SK-N-SH treated with all-trans-retinoic acid at 6 μM for 48 hours (cell line): Measurements from ENCODE around the gene BUD23.

Source experiments
- ATAC-seq: fragments of 200-7000 bp; cut with Tn5 transposase; 3 replicates; pipeline ENCODE4 v1.9.1; 2020; ENCODE audit warnings: mild to moderate bottlenecking, moderate library complexity
- ARNTL ChIP-seq: fragments of 450-650 bp; formaldehyde crosslinking; IDR thresholded peaks from 2 replicates; pipeline ENCODE4 v1.5.0; 2020; ENCODE audit warnings: low read depth, mild to moderate bottlenecking, moderate library complexity, borderline replicate concordance
- BACH2 ChIP-seq: fragments of 250-450 bp; sonication (Bioruptor Pico); IDR thresholded peaks from 2 replicates; pipeline ENCODE4 v1.9.0; 2021; ENCODE audit warnings: mild to moderate bottlenecking, borderline replicate concordance
- CSDC2 ChIP-seq: fragments of 250-450 bp; sonication (Bioruptor Pico); IDR thresholded peaks from 2 replicates; pipeline ENCODE4 v1.5.0; 2020; ENCODE audit warnings: mild to moderate bottlenecking, moderate library complexity
- ESRRG ChIP-seq: fragments of 250-450 bp; sonication (Bioruptor Pico); IDR thresholded peaks from 2 replicates; pipeline ENCODE4 v1.6.1; 2021; ENCODE audit warnings: mild to moderate bottlenecking
- GLIS3 ChIP-seq: fragments of 250-450 bp; sonication (Bioruptor Pico); IDR thresholded peaks from 2 replicates; pipeline ENCODE4 v1.5.0; 2020; ENCODE audit warnings: mild to moderate bottlenecking, moderate library complexity
- ISL1 ChIP-seq: fragments of 250-450 bp; sonication (Bioruptor Pico); IDR thresholded peaks from 2 replicates; pipeline ENCODE4 v2.1.2; 2022; ENCODE audit warnings: mild to moderate bottlenecking, moderate library complexity
- OSR1 ChIP-seq: fragments of 250-450 bp; sonication (Bioruptor Pico); IDR thresholded peaks from 2 replicates; pipeline ENCODE4 v1.8.0; 2022; ENCODE audit warnings: moderate library complexity, mild to moderate bottlenecking, inconsistent platforms
- PPARA ChIP-seq: fragments of 250-450 bp; sonication (Bioruptor Pico); IDR thresholded peaks from 2 replicates; pipeline ENCODE4 v1.5.0; 2020; ENCODE audit warnings: mild to moderate bottlenecking, borderline replicate concordance
- RARB ChIP-seq: fragments of 250-450 bp; sonication (Bioruptor Pico); IDR thresholded peaks from 2 replicates; pipeline ENCODE4 v1.8.0; 2021; ENCODE audit warnings: mild to moderate bottlenecking, moderate library complexity
- SNAI2 ChIP-seq: fragments of 250-450 bp; sonication (Bioruptor Pico); IDR thresholded peaks from 2 replicates; pipeline ENCODE4 v1.5.0; 2020; ENCODE audit warnings: mild to moderate bottlenecking, moderate library complexity
- TCF4 ChIP-seq: fragments of 250-450 bp; sonication (Bioruptor Pico); IDR thresholded peaks from 2 replicates; pipeline ENCODE4 v1.8.0; 2021; ENCODE audit warnings: mild to moderate bottlenecking, moderate library complexity, borderline replicate concordance
- TOX ChIP-seq: fragments of 250-450 bp; sonication (Bioruptor Pico); IDR thresholded peaks from 2 replicates; pipeline ENCODE4 v1.8.0; 2021; ENCODE audit warnings: mild to moderate bottlenecking, moderate library complexity, borderline replicate concordance
- ZC3H10 ChIP-seq: fragments of 250-450 bp; sonication (Bioruptor Pico); IDR thresholded peaks from 2 replicates; pipeline ENCODE4 v1.5.1; 2021; ENCODE audit warnings: mild to moderate bottlenecking, moderate library complexity
- ZFP3 ChIP-seq: fragments of 250-450 bp; sonication (Bioruptor Pico); IDR thresholded peaks from 2 replicates; pipeline ENCODE4 v1.5.0; 2020; ENCODE audit warnings: mild to moderate bottlenecking, moderate library complexity
- ZFP30 ChIP-seq: fragments of 450-650 bp; formaldehyde crosslinking; IDR thresholded peaks from 2 replicates; pipeline ENCODE4 v1.5.0; 2022; ENCODE audit warnings: mild to moderate bottlenecking, moderate library complexity
- ZNF565 ChIP-seq: fragments of 450-650 bp; formaldehyde crosslinking; conservative IDR thresholded peaks from 2 replicates; pipeline ENCODE4 v1.5.0; 2020; ENCODE audit warnings: low read depth, mild to moderate bottlenecking, moderate library complexity
- ZNF70 ChIP-seq: fragments of 450-650 bp; formaldehyde crosslinking; IDR thresholded peaks from 2 replicates; pipeline ENCODE4 v1.5.0; 2020; ENCODE audit warnings: mild to moderate bottlenecking, moderate library complexity
- ZNF8 ChIP-seq: fragments of 450-650 bp; formaldehyde crosslinking; IDR thresholded peaks from 2 replicates; pipeline ENCODE4 v1.5.0; 2020; ENCODE audit warnings: mild to moderate bottlenecking, moderate library complexity
- TF ChIP-seq, protein P1 (sequence below): fragments of 250-450 bp; sonication (Bioruptor Pico); IDR thresholded peaks from 2 replicates; pipeline ENCODE4 v1.5.1; 2021; ENCODE audit warnings: mild to moderate bottlenecking, moderate library complexity
- TF ChIP-seq, protein P2 (sequence below): fragments of 250-450 bp; sonication (Bioruptor Pico); IDR thresholded peaks from 2 replicates; pipeline ENCODE4 v1.8.0; 2021; ENCODE audit warnings: low read depth, mild to moderate bottlenecking, moderate library complexity, borderline replicate concordance
- TF ChIP-seq, protein P3 (sequence below): fragments of 250-450 bp; sonication (Bioruptor Pico); IDR thresholded peaks from 2 replicates; pipeline ENCODE4 v1.5.1; 2020; ENCODE audit warnings: low read depth, mild to moderate bottlenecking, moderate library complexity
- TF ChIP-seq, protein P4 (sequence below): fragments of 250-450 bp; sonication (Bioruptor Pico); IDR thresholded peaks from 2 replicates; pipeline ENCODE4 v1.8.0; 2020; ENCODE audit warnings: mild to moderate bottlenecking, moderate library complexity, borderline replicate concordance

The BUD23 gene, protein sequence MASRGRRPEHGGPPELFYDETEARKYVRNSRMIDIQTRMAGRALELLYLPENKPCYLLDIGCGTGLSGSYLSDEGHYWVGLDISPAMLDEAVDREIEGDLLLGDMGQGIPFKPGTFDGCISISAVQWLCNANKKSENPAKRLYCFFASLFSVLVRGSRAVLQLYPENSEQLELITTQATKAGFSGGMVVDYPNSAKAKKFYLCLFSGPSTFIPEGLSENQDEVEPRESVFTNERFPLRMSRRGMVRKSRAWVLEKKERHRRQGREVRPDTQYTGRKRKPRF

DNA sequence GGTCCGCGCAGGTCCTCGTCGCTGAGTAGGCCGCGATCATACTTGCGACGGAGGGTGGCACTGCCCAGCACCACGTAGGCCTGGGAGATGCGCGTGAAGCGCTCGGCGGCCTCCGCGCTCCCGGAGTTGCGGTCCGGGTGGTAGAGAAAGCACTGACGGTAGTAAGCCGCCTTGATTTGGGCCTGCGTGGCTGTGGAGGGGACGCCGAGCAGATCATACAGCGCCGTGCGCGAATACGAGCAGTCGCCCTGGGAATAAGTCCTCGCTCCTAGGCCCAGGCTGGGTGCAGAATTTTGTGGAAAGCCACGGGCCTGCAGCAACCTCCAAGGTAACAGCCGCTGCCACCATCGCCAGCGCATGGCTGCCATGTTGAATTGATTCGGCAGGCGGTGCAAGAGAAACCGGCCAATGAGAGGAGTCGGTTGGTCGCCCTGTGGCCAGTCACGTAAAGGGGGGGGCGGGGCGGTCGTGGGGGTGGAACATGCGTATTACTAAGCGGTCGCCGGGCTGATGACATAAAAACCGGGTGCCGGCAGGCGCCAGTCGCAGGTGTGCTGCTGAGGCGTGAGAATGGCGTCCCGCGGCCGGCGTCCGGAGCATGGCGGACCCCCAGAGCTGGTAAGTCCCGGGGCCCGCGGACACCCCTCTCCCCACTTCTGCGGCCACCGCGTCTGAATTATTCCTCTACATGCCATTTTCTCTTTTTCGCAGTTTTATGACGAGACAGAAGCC, at the start of gene BUD23, which contains the start of gene DNAJC30:
Gene BUD23 (plus strand): TSS at position 542 of the 732 bp plus-strand sequence. CDS start 29 bp downstream, at position 571.
Gene DNAJC30 (minus strand): TSS at position 398 of the 732 bp plus-strand sequence. CDS start 30 bp downstream, at position 368.
- TF ChIP-seq ZFP3 (CRISPR knock-in tag) (no peak), SNAI2 (CRISPR knock-in tag) (no peak), ZNF8 (CRISPR knock-in tag) (no peak), ISL1 (no peak), BACH2 (no peak), ESRRG (CRISPR knock-in tag) (no peak), PPARA (no peak), CSDC2 (CRISPR knock-in tag) (no peak), ZC3H10 (CRISPR knock-in tag) (no peak), RARB (CRISPR knock-in tag) (no peak), ZNF70 (no peak), ARNTL (CRISPR knock-in tag) (no peak), OSR1 (CRISPR knock-in tag) (no peak)
- TF ChIP-seq, protein P1, sequence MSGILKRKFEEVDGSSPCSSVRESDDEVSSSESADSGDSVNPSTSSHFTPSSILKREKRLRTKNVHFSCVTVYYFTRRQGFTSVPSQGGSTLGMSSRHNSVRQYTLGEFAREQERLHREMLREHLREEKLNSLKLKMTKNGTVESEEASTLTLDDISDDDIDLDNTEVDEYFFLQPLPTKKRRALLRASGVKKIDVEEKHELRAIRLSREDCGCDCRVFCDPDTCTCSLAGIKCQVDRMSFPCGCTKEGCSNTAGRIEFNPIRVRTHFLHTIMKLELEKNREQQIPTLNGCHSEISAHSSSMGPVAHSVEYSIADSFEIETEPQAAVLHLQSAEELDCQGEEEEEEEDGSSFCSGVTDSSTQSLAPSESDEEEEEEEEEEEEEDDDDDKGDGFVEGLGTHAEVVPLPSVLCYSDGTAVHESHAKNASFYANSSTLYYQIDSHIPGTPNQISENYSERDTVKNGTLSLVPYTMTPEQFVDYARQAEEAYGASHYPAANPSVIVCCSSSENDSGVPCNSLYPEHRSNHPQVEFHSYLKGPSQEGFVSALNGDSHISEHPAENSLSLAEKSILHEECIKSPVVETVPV: no peak
- TF ChIP-seq, protein P2, sequence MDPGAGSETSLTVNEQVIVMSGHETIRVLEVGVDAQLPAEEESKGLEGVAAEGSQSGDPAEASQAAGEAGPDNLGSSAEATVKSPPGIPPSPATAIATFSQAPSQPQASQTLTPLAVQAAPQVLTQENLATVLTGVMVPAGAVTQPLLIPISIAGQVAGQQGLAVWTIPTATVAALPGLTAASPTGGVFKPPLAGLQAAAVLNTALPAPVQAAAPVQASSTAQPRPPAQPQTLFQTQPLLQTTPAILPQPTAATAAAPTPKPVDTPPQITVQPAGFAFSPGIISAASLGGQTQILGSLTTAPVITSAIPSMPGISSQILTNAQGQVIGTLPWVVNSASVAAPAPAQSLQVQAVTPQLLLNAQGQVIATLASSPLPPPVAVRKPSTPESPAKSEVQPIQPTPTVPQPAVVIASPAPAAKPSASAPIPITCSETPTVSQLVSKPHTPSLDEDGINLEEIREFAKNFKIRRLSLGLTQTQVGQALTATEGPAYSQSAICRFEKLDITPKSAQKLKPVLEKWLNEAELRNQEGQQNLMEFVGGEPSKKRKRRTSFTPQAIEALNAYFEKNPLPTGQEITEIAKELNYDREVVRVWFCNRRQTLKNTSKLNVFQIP (CRISPR knock-in tag): no peak
- TF ChIP-seq, protein P3, sequence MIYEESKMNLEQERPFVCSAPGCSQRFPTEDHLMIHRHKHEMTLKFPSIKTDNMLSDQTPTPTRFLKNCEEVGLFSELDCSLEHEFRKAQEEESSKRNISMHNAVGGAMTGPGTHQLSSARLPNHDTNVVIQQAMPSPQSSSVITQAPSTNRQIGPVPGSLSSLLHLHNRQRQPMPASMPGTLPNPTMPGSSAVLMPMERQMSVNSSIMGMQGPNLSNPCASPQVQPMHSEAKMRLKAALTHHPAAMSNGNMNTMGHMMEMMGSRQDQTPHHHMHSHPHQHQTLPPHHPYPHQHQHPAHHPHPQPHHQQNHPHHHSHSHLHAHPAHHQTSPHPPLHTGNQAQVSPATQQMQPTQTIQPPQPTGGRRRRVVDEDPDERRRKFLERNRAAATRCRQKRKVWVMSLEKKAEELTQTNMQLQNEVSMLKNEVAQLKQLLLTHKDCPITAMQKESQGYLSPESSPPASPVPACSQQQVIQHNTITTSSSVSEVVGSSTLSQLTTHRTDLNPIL (CRISPR knock-in tag): no peak
- peak; percentile 97 for ATAC-seq

DNA sequence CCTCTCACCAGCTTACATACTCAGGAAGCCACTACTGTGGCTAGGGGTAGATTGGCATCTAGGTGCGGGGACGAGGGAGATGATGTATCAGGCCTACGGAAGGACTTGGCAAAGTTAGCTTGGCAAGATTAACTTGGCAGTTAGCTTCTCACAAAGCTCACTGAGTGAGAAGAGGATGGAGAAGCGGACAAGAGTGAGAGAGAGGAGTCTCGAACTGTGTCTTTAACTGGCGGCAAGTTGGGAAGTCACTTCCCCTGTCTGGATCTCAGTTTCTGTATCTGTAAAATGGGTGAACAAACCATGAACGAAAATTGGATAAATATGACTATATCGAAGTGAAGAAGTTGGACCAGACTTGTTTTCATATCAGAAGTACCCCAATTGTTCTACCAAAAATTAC, 49.6 kb upstream of the BUD23 start:
- TF ChIP-seq ESRRG (CRISPR knock-in tag) (no peak), SNAI2 (CRISPR knock-in tag) (no peak), CSDC2 (CRISPR knock-in tag) (no peak), ZNF565 (CRISPR knock-in tag) (no peak), ZNF70 (no peak), ARNTL (CRISPR knock-in tag) (no peak)
- TF ChIP-seq, protein P4, sequence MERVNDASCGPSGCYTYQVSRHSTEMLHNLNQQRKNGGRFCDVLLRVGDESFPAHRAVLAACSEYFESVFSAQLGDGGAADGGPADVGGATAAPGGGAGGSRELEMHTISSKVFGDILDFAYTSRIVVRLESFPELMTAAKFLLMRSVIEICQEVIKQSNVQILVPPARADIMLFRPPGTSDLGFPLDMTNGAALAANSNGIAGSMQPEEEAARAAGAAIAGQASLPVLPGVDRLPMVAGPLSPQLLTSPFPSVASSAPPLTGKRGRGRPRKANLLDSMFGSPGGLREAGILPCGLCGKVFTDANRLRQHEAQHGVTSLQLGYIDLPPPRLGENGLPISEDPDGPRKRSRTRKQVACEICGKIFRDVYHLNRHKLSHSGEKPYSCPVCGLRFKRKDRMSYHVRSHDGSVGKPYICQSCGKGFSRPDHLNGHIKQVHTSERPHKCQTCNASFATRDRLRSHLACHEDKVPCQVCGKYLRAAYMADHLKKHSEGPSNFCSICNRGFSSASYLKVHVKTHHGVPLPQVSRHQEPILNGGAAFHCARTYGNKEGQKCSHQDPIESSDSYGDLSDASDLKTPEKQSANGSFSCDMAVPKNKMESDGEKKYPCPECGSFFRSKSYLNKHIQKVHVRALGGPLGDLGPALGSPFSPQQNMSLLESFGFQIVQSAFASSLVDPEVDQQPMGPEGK (CRISPR knock-in tag): no peak
- no peak for ATAC-seq

DNA sequence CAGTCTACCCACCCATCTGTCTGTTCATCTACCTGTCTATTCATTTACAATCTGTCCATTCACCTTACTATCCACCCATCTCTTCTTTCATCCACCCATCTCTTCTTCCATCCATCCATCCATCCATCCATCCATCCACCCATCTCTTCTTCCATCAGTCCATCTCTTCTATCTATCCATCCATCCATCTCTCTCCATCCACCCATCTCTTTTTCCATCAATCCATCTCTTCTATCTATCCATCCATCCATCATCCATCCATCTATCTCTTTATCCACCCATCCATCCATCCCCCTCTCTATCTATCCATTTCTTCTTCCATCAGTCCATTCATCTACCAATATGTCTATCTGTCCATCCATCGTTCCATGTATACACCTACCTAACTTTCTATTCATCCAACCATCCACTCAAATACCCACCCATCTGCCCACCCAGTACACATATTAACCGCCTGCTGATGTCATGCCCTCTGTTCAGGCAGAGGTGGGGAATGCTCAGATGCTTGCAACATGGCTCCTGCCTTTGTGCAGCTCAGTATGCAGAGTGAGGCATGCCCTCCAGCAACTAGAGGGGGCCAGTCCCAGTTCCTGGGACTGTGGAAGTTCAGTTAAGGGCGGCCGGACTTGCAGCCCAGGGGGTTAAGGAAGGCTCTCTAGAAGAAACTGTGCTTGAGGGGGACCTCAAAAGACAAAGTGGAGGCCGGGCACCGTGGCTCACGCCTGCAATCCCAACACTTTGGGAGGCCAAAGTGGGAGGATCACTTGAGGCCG, 47.8 kb upstream of the BUD23 start:
- ATAC-seq: peak; percentile 13; the same call in 2 of the 3 replicates
- TF ChIP-seq, protein P3 (CRISPR knock-in tag): no peak
- TF ChIP-seq OSR1 (CRISPR knock-in tag): no peak
- TF ChIP-seq, protein P4 (CRISPR knock-in tag): no peak
- no peak for TF ChIP-seq ZC3H10 (CRISPR knock-in tag)
- TF ChIP-seq TOX (CRISPR knock-in tag): no peak
- no peak for TF ChIP-seq ZNF565 (CRISPR knock-in tag)
- TF ChIP-seq ESRRG (CRISPR knock-in tag): no peak
- no peak for TF ChIP-seq RARB (CRISPR knock-in tag)
- TF ChIP-seq SNAI2 (CRISPR knock-in tag): no peak
- no peak for TF ChIP-seq ZNF70
- TF ChIP-seq ZFP30 (CRISPR knock-in tag): no peak
- TF ChIP-seq TCF4 (CRISPR knock-in tag): no peak
- no peak for TF ChIP-seq BACH2
- TF ChIP-seq GLIS3 (CRISPR knock-in tag): no peak
- no peak for TF ChIP-seq PPARA
- no peak for TF ChIP-seq CSDC2 (CRISPR knock-in tag)
- no peak for TF ChIP-seq ARNTL (CRISPR knock-in tag)
- TF ChIP-seq, all 23 proteins: peak for 0
